Mucosa of rectum (tissue), 2 donors: ENCODE results near the gene LMBRD2.

Experiments
- H3K27ac ChIP-seq, 2 donors: one replicate each; pipeline ENCODE4 v1.7.0; 2013; ENCODE audit warnings: inconsistent platforms in 2 of 2, low read depth in 2 of 2, low read length in 2 of 2
- H3K27me3 ChIP-seq, 2 donors: one replicate each; pipeline ENCODE4 v1.7.0; 2013; ENCODE audit warnings: low read length in 2 of 2; ENCODE audit not compliant: control insufficient read depth in 2 of 2, insufficient read depth in 2 of 2
- H3K36me3 ChIP-seq, 2 donors: one replicate each; pipeline ENCODE4 v1.7.0; 2013; ENCODE audit warnings: low read length in 2 of 2; ENCODE audit not compliant: control insufficient read depth in 2 of 2, insufficient read depth in 2 of 2
- H3K4me1 ChIP-seq, 2 donors: one replicate each; pipeline ENCODE4 v1.7.0; 2013; ENCODE audit warnings: low read length in 2 of 2, mild to moderate bottlenecking in 1 of 2; ENCODE audit not compliant: control insufficient read depth in 2 of 2, insufficient read depth in 2 of 2
- H3K4me3 ChIP-seq, 2 donors: one replicate each; pipeline ENCODE4 v1.7.0; 2013; ENCODE audit warnings: low read length in 2 of 2
- H3K9ac ChIP-seq, 2 donors: one replicate each; pipeline ENCODE4 v1.7.0; 2013; ENCODE audit warnings: low read length in 2 of 2, low read depth in 1 of 2, mild to moderate bottlenecking in 1 of 2
- H3K9me3 ChIP-seq, 2 donors: one replicate each; pipeline ENCODE4 v1.7.0; 2013; ENCODE audit warnings: low read length in 2 of 2; ENCODE audit not compliant: control insufficient read depth in 2 of 2
- donor health status: healthy.
- donor health status: Normal muscosa, but diverticular disease.

The LMBRD2 gene

GRCh38 chr5:36125868-36126267, 25.8 kb downstream of the LMBRD2 start:
- Histone ChIP-seq H3K27ac (no peak overlapping the region), H3K4me1 (no peaks in the 10 kb centered on the region), H3K9ac (no peak overlapping the region), H3K4me3 (no peak overlapping the region), H3K9me3 (no peaks in the 10 kb centered on the region), H3K36me3 (peaks cover 11 to 16% of the 10 kb centered on the region in 2 donors), H3K27me3 (no peaks in the 10 kb centered on the region)

GRCh38 chr5:36111238-36111637, 40.4 kb downstream of the LMBRD2 start:
- no peak overlapping the region for H3K4me3 ChIP-seq
- peaks cover 16 to 20% of the 10 kb centered on the region in 2 donors for H3K36me3 ChIP-seq
- H3K27ac ChIP-seq, result no peak overlapping the region
- H3K4me1 ChIP-seq, result no peaks in the 10 kb centered on the region
- H3K27me3 ChIP-seq, result no peaks in the 10 kb centered on the region
- no peak overlapping the region for H3K9ac ChIP-seq
- no peaks in the 10 kb centered on the region for H3K9me3 ChIP-seq

- no peaks in the 10 kb centered on the region for H3K27me3 ChIP-seq
- H3K9me3 ChIP-seq, result no peaks in the 10 kb centered on the region
- no peak overlapping the region for H3K9ac ChIP-seq
- no peak overlapping the region for H3K4me3 ChIP-seq
- H3K36me3 ChIP-seq, result peaks cover 28 to 31% of the 10 kb centered on the region in 2 donors
- no peak overlapping the region for H3K27ac ChIP-seq
- H3K4me1 ChIP-seq, result no peaks in the 10 kb centered on the region
These were observed 42.8 kb downstream of the LMBRD2 start for GRCh38 chr5:36108758-36109460.

GRCh38 chr5:36105819-36106218, 45.9 kb downstream of the LMBRD2 start:
- Histone ChIP-seq H3K9ac (no peak overlapping the region), H3K4me3 (no peak overlapping the region), H3K9me3 (no peaks in the 10 kb centered on the region), H3K27me3 (no peaks in the 10 kb centered on the region), H3K4me1 (no peaks in the 10 kb centered on the region), H3K27ac (no peak overlapping the region), H3K36me3 (peaks cover 26 to 34% of the 10 kb centered on the region in 2 donors)

GRCh38 chr5:36099748-36100147, 51.9 kb downstream of the LMBRD2 start:
- Histone ChIP-seq H3K4me3 (no peak overlapping the region), H3K9ac (no peak overlapping the region), H3K4me1 (no peaks in the 10 kb centered on the region), H3K27me3 (no peaks in the 10 kb centered on the region), H3K36me3 (peaks cover 7 to 9% of the 10 kb centered on the region in 2 donors), H3K9me3 (no peaks in the 10 kb centered on the region), H3K27ac (no peak overlapping the region)

DNA sequence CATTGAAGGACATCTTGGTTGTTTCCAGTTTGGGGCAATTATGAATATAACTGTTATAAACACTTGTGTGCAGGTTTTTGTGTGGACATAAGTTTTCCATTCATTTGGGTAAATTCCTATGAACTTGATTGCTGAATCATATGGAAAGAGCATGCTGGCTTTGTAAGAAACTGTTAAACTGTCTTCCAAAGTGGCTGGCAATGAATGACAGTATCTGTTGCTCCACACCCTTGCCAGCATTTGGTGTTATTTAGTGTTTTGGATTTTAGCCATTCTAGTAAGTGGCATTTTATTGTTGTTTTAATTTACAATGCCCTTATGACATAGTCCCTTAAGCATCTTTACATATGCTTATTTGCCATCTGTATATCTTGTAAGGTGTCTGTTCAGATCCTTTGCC, 55.2 kb downstream of the LMBRD2 start:
- no peak overlapping the region for H3K9ac ChIP-seq
- no peak overlapping the region for H3K27ac ChIP-seq
- no peak overlapping the region for H3K4me3 ChIP-seq
- no peaks in the 10 kb centered on the region for H3K9me3 ChIP-seq
- H3K27me3 ChIP-seq, result no peaks in the 10 kb centered on the region
- no peaks in the 10 kb centered on the region for H3K36me3 ChIP-seq
- no peaks in the 10 kb centered on the region for H3K4me1 ChIP-seq

GRCh38 chr5:36089989-36090388, 61.7 kb downstream of the LMBRD2 start:
- peaks cover 0 to 1% of the 10 kb centered on the region in 2 donors for H3K9me3 ChIP-seq
- no peak overlapping the region for H3K4me3 ChIP-seq
- no peaks in the 10 kb centered on the region for H3K4me1 ChIP-seq
- H3K27ac ChIP-seq, result no peak overlapping the region
- H3K27me3 ChIP-seq, result no peaks in the 10 kb centered on the region
- no peaks in the 10 kb centered on the region for H3K36me3 ChIP-seq
- no peak overlapping the region for H3K9ac ChIP-seq

DNA sequence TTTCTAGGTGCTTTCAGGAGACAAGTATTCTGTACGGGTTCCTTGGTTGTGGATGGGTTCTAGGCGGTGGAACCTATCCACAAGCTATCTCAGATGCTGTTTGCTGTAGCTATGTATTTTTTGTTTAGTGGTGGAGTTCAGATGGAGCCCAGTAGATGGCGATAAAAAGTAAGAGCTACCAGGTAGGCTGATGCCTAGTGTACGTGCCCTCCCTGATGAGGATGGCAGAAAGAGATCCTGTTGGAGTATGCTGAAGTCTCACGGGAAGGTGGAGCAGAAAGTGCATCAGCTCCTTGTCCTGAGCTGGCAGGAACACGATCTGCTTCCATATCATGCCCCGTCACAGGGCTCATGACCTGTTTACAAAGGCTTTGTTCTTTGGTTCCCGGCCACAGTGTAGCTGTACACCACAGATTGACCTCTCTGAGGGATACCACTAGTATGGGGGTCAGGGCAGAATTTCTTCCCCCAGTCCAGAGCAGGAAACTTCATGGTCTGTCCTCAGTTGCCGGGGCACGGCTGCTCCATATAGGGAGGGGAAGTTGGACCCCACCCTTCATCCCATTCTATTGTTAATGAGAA, 72.4 kb downstream of the LMBRD2 start:
- Histone ChIP-seq H3K36me3 (no peaks in the 10 kb centered on the region), H3K9ac (no peak overlapping the region), H3K27ac (no peak overlapping the region), H3K4me3 (no peak overlapping the region), H3K27me3 (peaks cover 0 to 2% of the 10 kb centered on the region in 2 donors), H3K9me3 (no peaks in the 10 kb centered on the region), H3K4me1 (no peaks in the 10 kb centered on the region)

DNA sequence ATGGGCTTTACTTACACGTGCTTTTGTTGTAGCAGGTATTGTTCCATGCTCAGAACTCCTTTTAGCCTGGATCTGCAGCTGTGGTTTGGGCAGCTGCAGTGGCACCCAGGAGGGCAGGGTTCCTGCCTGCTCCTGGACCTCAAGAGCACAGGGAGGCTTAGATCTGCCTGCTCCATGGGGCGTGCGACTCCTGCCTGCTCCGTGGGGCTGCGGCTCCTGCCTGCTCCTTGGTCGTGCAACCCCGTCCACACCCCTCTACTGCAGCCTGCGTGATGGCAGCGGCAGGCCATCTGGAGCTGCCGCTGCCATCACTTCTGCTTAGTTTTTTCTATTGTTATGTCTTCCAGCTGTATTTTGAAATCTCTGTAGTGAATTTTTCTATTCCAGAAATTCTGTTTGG, 73.3 kb downstream of the LMBRD2 start:
- Histone ChIP-seq H3K4me3 (no peak overlapping the region), H3K4me1 (no peaks in the 10 kb centered on the region), H3K27me3 (peaks cover 0 to 2% of the 10 kb centered on the region in 2 donors), H3K27ac (no peak overlapping the region), H3K36me3 (no peaks in the 10 kb centered on the region), H3K9ac (no peak overlapping the region), H3K9me3 (no peaks in the 10 kb centered on the region)

GRCh38 chr5:36073595-36074216, 78.0 kb downstream of the LMBRD2 start:
- Histone ChIP-seq H3K4me3 (no peak overlapping the region), H3K27me3 (no peaks in the 10 kb centered on the region), H3K27ac (no peak overlapping the region), H3K9me3 (no peaks in the 10 kb centered on the region), H3K36me3 (no peaks in the 10 kb centered on the region), H3K9ac (no peak overlapping the region), H3K4me1 (no peaks in the 10 kb centered on the region)
